PC-3 (cell line): ENCODE results near the gene KCNT2.

ENCODE experiments used
- CTCF ChIP-seq: fragments of 300-600 bp; sonication (generic); conservative IDR thresholded peaks from 2 replicates; pipeline ENCODE4 v1.5.1; 2017; ENCODE audit warnings: antibody characterized with exemption, low read depth, mild to moderate bottlenecking, low read length
- EZH2 ChIP-seq: fragments of 300-600 bp; sonication (generic); IDR thresholded peaks from one replicate; pipeline ENCODE4 v1.6.1; 2017; ENCODE audit warnings: antibody characterized with exemption, mild to moderate bottlenecking, low read length; ENCODE audit not compliant: unreplicated experiment
- EZH2phosphoT487 ChIP-seq: fragments of 300-600 bp; sonication (generic); IDR thresholded peaks from 2 replicates; pipeline ENCODE4 v1.6.1; 2018; ENCODE audit warnings: mild to moderate bottlenecking, antibody characterized with exemption, low read length, borderline replicate concordance

DNA sequence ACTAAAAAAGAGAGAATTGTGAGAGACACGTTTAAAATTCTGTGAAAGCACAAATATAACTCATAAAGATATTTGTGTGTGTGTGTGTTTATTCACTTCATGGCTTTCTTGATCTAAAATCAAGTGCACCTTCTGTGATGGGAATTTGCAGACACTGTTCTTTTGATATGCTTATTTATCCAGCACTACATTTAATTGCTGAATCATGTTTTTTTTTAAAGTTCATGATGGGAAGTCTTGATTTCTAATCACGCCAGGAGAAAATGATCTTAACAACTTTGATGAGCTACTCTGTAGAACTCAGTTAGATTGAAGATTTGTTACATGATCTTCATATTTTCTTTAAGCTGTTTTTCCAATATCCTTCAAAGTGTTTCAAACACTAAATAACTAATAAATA, 35.0 kb downstream of the KCNT2 start:
- TF ChIP-seq CTCF (no peak), EZH2phosphoT487 (no peak), EZH2 (no peak)
